GM21619 (cell line): Measurements from ENCODE around the gene UTS2R.
"Not testable (repeated sequence)": the region's sequence is repeated elsewhere in the genome, so short reads cannot be mapped to it uniquely, and the experiment has no call there.

Experiments used
- ATAC-seq: cut with Tn5 transposase; IDR thresholded peaks from one replicate; pipeline ENCODE4 v1.9.1; 2021; ENCODE audit not compliant: unreplicated experiment

UTS2R gene

GRCh38 chr17:82374626-82375331 is 3.2 kb downstream of the UTS2R start:
- no peak for ATAC-seq

GRCh38 chr17:82375359-82376041 is 3.9 kb downstream of the UTS2R start:
- ATAC-seq = no peak

DNA sequence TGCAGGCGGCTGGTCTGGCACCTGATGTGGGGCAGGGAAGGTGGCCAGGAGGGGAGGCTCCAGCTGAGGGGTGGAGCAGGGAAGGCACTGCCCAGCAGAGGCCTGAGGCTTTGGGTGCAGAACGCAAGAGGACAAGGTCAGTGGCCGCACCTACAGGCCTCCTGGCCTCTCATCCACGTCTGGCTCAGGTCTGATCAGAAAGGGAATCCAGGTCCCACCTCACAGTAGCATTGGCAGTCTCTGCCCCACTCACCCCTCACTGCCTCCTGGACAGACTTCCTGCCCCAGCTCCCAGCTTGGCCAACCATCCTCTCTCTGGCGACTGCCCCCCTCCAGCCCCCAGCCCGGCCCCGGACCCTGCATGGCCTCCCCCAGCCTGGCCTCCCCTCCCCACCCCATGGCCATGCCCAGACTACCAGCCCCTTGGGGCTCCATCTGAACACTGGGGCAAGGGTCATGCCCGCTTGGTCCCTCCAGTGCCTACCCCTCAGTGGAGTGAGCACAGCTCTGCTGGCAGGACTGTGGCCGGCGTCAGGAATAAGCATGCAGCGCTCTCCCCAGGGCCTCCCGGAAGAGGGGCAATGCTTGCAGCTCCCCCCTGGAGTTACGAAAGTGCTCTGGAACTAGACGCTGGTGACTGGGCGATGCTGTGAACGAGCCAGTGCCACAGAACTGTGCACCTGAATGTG is 4.6 kb downstream of the UTS2R start:
- no peak for ATAC-seq

DNA sequence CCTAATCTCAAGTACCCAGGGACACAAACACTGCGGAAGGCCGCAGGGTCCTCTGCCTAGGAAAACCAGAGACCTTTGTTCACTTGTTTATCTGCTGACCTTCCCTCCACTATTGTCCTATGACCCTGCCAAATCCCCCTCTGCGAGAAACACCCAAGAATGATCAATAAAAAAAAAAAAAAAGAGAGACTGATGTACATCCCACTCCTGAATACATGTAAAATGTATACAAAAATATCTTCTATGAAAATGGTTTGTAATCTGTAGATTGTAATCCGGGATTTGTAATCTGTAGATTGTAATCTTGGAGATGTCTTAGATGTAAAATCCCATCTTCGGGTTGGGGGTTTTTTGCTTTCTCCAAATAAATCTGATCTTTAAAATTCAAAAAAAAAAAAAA is 5.7 kb downstream of the UTS2R start:
- ATAC-seq = not testable (repeated sequence)

GRCh38 chr17:82377924-82378740 is 6.6 kb downstream of the UTS2R start:
- ATAC-seq = no peak

- no peak for ATAC-seq
Measured at GRCh38 chr17:82378741-82379021, 7.1 kb downstream of the UTS2R start.

DNA sequence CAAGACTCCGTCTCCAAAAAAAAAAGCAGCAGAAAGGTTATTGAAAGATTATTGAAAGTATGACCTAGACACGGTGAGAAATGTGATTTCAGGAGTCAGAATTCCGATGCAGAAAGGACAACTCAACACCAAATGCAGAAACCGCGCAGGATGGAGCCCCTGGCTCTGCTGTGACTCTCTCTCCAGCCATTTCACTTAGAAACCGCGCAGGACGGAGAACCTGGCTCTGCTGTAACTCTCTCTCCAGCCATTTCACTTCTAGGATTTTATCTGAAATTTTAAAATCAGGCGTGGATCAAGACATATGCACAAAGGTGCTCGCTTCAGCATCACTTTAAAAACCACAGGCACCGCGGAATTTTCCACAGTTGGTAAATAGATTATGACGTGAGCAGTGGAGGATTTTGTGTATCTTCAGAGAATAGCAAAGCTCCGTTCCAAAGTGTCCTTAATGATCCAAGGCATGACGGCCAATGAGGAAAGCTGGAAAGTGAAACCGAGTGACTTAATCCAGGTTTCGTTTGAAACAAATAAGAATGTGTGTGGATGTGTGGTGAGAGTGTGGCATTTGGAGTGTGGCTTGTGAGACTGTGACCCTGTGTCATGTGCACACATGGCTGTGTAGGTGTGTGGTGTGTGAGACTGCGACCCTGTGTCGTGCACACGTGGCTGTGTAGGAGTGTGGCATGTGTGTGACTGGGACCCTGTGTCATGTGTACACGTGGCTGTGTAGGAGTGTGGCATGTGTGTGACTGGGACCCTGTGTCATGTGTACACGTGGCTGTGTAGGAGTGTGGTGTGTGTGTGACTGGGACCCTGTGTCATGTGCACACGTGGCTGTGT is 9.5 kb downstream of the UTS2R start:
- ATAC-seq = no peak

DNA sequence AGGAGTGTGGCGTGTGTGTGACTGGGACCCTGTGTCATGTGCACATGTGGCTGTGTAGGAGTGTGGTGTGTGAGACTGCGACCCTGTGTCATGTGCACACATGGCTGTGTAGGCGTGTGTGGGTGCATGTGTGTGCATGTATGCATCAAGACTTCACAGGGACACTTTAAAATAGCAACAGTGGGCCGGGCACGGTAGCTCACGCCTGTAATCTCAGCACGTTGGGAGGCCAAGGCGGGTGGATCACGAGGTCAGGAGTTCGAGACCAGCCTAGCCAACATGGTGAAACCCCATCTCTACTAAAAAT is 10.1 kb downstream of the UTS2R start:
- ATAC-seq = not testable (repeated sequence)

GRCh38 chr17:82382220-82382932 is 10.8 kb downstream of the UTS2R start:
- not testable (repeated sequence) for ATAC-seq

- ATAC-seq = no peak
Measured at GRCh38 chr17:82382933-82383255, 11.3 kb downstream of the UTS2R start.

GRCh38 chr17:82383411-82383810 is 11.8 kb downstream of the UTS2R start:
- no peak for ATAC-seq

- no peak for ATAC-seq
Measured at GRCh38 chr17:82384051-82384729, 12.6 kb downstream of the UTS2R start.

DNA sequence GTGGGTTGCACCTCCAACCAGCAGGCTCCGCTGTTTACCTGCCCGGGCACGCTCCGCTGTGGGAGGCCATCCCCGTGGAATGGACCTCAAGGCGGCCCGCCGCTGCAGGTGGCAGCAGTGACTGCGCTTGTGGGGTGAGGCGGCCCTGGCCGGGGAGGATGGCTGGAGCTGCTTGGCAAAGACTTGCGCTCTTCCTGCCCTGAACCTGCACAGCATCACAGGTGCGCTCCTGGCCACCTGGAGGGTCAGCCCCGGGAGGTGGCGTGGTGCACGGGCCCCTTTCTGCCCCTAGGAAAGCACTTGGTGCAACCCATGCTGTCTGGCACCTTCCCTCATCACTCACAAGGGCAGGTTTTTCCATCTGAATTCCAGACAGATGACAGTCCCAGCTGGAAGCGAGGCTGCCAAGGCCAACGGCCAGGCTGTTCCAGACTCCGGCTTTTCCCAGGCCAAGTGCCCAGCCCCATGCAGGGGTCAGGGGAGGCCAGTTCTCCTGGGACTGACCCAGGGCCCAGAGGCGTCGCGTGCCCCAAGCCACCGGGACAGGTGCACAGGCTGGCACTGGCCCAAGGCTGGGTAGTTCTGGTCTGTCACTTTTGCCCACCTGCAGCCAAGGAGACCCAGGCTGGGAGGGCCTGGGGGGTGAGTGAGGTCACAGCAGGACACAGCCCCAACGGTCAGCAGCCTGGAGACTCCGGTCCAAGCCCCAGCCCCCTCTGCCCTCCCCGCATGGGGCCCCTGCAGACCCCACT is 13.3 kb downstream of the UTS2R start:
- no peak for ATAC-seq

- ATAC-seq = no peak
Measured at GRCh38 chr17:82385559-82386254, 14.1 kb downstream of the UTS2R start.

DNA sequence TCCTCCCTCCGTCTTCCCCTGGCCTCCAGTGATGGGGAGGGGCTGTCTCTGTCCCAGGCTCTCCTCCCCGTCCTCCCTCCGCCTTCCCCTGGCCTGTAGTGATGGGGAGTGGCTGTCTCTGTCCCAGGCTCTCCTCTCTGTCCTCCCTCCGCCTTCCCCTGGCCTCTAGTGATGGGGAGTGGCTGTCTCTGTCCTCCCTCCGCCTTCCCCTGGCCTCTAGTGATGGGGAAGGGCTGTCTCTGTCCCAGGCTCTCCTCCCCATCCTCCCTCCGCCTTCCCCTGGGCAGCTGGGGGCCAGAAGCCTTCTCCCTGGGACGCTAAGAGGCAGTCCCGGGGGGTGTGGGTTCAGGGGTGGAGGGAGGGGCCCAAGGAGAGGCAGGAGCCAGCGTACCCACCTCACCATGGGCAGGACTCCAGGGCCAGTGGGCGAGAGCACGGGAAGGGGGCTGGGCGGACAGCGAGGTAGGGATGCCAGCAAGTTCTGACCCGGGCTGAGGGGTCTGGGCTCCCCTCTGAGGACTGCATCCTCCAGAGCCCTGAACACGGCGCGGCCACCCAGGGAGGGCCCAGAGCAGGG is 14.8 kb downstream of the UTS2R start:
- no peak for ATAC-seq

DNA sequence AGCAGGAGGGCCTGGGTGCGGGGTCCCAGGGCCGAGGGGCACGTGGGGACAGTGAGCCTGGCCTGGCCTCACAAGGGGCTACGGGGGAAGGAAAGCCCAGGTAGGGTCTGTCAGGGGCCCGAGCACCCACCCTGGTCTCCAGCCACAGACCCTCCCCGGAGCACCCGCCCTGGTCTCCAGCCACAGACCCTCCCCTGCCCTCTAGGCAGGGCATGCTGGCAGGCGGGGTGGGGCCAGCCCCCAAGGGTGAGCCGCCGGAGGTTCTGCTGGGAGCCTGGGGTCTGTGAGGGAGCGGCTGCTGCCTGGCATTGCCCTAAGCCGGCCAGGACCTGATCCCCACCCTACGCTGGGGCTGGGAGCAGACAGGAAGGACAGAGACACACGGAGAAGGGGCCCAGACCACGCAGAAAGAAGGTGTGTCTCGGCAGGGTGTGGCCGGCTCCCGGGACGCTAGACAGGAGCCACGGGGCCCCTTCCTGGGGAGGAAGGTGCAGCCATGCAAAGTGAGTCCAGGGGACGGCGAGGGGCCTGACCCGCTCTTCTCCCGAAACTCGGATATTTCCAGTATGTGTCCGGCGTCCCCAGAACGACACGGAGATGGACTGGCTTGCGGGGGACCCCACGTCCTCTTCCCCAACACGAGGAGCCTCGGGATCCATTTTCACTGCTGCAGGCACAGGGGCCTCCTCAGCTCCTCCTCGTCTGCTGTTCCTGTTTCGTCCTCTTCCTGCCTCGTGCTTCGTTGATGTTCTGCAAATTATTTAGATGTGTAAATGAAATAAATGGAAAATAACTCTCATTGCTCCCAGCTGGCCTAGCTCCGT is 15.5 kb downstream of the UTS2R start:
- no peak for ATAC-seq

GRCh38 chr17:82387705-82388106 is 16.1 kb downstream of the UTS2R start:
- ATAC-seq = no peak
